ENCODE measurements around the gene FAM111A. TPM values are rescaled to one million over a fixed set of nuclear protein-coding genes. Genes with fewer than 3 reads are reported as not detected.

Gene FAM111A
- total RNA-seq, 2 donors from 2014 or later, result 11.4 to 34.2 TPM

DNA sequence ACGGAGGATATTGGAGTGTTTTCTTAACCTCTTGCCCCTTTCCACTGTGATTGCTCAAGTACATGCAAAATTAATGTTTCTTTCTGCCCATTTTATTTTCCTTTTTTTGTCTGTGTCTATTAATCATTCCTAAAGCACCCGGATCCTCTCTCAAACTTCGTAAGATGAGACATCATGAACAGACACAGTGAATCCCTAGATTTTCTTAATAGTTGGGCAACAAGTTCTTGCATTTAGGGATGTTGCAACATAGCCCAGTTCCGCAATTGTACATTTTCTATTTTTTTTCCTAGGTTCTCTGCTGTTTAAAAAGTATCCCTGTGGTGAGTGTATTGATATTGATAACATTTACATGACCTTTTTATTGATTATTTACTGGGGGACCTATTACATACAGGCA is 2.9 kb downstream of the FAM111A start:
- Histone ChIP-seq H3K36me3 (ENCODE audit: control insufficient read depth, insufficient read depth, low read length) (no peaks in the 10 kb centered on the region), H3K4me1 (ENCODE audit: control insufficient read depth, insufficient read depth, low read length) (no peaks in the 10 kb centered on the region), H3K27me3 (ENCODE audit: control insufficient read depth, insufficient read depth, low read length, poor library complexity, severe bottlenecking) (peaks cover 26% of the 10 kb centered on the region), H3K9ac (ENCODE audit: extremely low read depth, low read length, poor library complexity, severe bottlenecking) (no peak overlapping the region), H3K4me3 (ENCODE audit: low read length) (peak overlapping the region; percentile 74), H3K27ac (ENCODE audit: low read depth, low read length) (no peak overlapping the region), H3K9me3 (ENCODE audit: control insufficient read depth, low read length) (no peaks in the 10 kb centered on the region)
- no peak for DNase-seq
- Mint-ChIP-seq H3K9me3 (peaks cover 6% of the 10 kb centered on the region), H3K4me3 (peak overlapping the region; percentile 55), H3K27me3 (ENCODE audit: insufficient read depth) (peaks cover 28% of the 10 kb centered on the region), H3K4me1 (peaks cover 10% of the 10 kb centered on the region), H3K27ac (no peak overlapping the region), H3K36me3 (ENCODE audit: low read depth) (no peaks in the 10 kb centered on the region)
- 60 to 93% methylated on average over 1 to 4 of the region's 4 CpGs for WGBS, 2 experiments (ENCODE audit: insufficient coverage in 1 of 2, insufficient read length in 1 of 2)
- TF ChIP-seq, protein P1, sequence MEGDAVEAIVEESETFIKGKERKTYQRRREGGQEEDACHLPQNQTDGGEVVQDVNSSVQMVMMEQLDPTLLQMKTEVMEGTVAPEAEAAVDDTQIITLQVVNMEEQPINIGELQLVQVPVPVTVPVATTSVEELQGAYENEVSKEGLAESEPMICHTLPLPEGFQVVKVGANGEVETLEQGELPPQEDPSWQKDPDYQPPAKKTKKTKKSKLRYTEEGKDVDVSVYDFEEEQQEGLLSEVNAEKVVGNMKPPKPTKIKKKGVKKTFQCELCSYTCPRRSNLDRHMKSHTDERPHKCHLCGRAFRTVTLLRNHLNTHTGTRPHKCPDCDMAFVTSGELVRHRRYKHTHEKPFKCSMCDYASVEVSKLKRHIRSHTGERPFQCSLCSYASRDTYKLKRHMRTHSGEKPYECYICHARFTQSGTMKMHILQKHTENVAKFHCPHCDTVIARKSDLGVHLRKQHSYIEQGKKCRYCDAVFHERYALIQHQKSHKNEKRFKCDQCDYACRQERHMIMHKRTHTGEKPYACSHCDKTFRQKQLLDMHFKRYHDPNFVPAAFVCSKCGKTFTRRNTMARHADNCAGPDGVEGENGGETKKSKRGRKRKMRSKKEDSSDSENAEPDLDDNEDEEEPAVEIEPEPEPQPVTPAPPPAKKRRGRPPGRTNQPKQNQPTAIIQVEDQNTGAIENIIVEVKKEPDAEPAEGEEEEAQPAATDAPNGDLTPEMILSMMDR (conservative IDR thresholded peaks at IDR 0.05), result no peak

- DNase-seq, result no peak
- Mint-ChIP-seq H3K4me3 (no peak overlapping the region), H3K4me1 (no peaks in the 10 kb centered on the region), H3K27ac (no peak overlapping the region), H3K9me3 (no peaks in the 10 kb centered on the region), H3K36me3 (ENCODE audit: low read depth) (no peaks in the 10 kb centered on the region), H3K27me3 (ENCODE audit: insufficient read depth) (no peaks in the 10 kb centered on the region)
- no peaks in the 10 kb centered on the region for H3K36me3 ChIP-seq (ENCODE audit: control insufficient read depth, insufficient read depth, low read length)
- no peak overlapping the region for H3K27ac ChIP-seq (ENCODE audit: low read depth, low read length)
- H3K9ac ChIP-seq (ENCODE audit: extremely low read depth, low read length, poor library complexity, severe bottlenecking), result no peak overlapping the region
- no peak overlapping the region for H3K4me3 ChIP-seq (ENCODE audit: low read length)
- 86 to 100% methylated on average over 1 of the region's 1 CpG for WGBS, 2 experiments (ENCODE audit: insufficient coverage in 1 of 2, insufficient read length in 1 of 2)
- TF ChIP-seq, protein P1 (conservative IDR thresholded peaks at IDR 0.05), result no peak
- no peaks in the 10 kb centered on the region for H3K9me3 ChIP-seq (ENCODE audit: control insufficient read depth, low read length)
- H3K4me1 ChIP-seq (ENCODE audit: control insufficient read depth, insufficient read depth, low read length), result no peaks in the 10 kb centered on the region
- no peaks in the 10 kb centered on the region for H3K27me3 ChIP-seq (ENCODE audit: control insufficient read depth, insufficient read depth, low read length, poor library complexity, severe bottlenecking)
Measured at GRCh38 chr11:59151761-59152160, 9.1 kb downstream of the FAM111A start.

DNA sequence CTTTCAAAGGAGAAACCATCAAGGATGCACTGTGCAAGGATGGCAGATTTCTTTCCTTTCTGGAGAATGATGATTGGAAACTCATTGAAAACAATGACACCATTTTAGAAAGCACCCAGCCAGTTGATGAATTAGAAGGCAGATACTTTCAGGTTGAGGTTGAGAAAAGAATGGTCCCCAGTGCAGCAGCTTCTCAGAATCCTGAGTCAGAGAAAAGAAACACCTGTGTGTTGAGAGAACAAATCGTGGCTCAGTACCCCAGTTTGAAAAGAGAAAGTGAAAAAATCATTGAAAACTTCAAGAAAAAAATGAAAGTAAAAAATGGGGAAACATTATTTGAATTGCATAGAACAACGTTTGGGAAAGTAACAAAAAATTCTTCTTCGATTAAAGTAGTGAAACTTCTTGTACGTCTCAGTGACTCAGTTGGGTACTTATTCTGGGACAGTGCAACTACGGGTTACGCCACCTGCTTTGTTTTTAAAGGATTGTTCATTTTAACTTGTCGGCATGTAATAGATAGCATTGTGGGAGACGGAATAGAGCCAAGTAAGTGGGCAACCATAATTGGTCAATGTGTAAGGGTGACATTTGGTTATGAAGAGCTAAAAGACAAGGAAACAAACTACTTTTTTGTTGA is 9.8 kb downstream of the FAM111A start:
- Mint-ChIP-seq H3K27me3 (ENCODE audit: insufficient read depth) (no peaks in the 10 kb centered on the region), H3K27ac (no peak overlapping the region), H3K4me1 (no peaks in the 10 kb centered on the region), H3K36me3 (ENCODE audit: low read depth) (no peaks in the 10 kb centered on the region), H3K9me3 (no peaks in the 10 kb centered on the region), H3K4me3 (no peak overlapping the region)
- TF ChIP-seq, protein P1 (conservative IDR thresholded peaks at IDR 0.05), result no peak
- no peak for DNase-seq
- Histone ChIP-seq H3K9me3 (ENCODE audit: control insufficient read depth, low read length) (no peaks in the 10 kb centered on the region), H3K9ac (ENCODE audit: extremely low read depth, low read length, poor library complexity, severe bottlenecking) (no peak overlapping the region), H3K4me3 (ENCODE audit: low read length) (no peak overlapping the region), H3K36me3 (ENCODE audit: control insufficient read depth, insufficient read depth, low read length) (no peaks in the 10 kb centered on the region), H3K4me1 (ENCODE audit: control insufficient read depth, insufficient read depth, low read length) (no peaks in the 10 kb centered on the region), H3K27me3 (ENCODE audit: control insufficient read depth, insufficient read depth, low read length, poor library complexity, severe bottlenecking) (no peaks in the 10 kb centered on the region), H3K27ac (ENCODE audit: low read depth, low read length) (no peak overlapping the region)
- WGBS, 2 experiments (ENCODE audit: insufficient coverage in 1 of 2, insufficient read length in 1 of 2), result 93 to 98% methylated on average over 5 to 8 of the region's 8 CpGs

Measured in endodermal cell (in vitro differentiated cells).